GM19240 (cell line): ENCODE results near the gene PCSK9.
"Not testable (repeated sequence)": the region's sequence is repeated elsewhere in the genome, so short reads cannot be mapped to it uniquely, and the experiment has no call there.

Source experiments
- DNase-seq: peaks from one replicate; pipeline ENCODE4 v3.0.0; 2011; ENCODE audit warnings: low spot score; ENCODE audit not compliant: insufficient read length

Gene PCSK9

DNA sequence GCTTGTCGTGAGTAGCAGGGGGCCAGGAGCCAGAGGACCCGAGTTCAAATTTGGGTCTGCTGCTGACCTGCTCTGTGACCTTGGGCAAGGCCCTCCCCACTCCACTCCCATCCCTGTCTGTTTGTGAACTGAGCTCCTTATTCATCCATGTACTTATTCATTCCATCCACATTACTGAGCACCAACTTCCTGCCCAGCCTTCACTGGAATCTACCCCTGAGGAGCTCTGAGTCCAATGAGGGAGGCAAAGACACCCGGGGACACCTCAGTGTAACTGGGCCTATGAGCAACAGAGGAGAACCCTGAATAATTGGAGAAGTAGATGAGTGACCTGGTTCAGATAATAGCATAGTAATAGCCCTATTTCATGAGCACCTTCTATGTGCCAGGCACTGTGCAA is 31.7 kb upstream of the PCSK9 start:
- DNase-seq, result no peak

- DNase-seq, result no peak
Measured at GRCh38 chr1:55010194-55010886, 29.0 kb upstream of the PCSK9 start.

- DNase-seq, result no peak
Measured at GRCh38 chr1:55010887-55011217, 28.5 kb upstream of the PCSK9 start.

GRCh38 chr1:55012661-55013060 is 26.7 kb upstream of the PCSK9 start:
- DNase-seq, result no peak

DNA sequence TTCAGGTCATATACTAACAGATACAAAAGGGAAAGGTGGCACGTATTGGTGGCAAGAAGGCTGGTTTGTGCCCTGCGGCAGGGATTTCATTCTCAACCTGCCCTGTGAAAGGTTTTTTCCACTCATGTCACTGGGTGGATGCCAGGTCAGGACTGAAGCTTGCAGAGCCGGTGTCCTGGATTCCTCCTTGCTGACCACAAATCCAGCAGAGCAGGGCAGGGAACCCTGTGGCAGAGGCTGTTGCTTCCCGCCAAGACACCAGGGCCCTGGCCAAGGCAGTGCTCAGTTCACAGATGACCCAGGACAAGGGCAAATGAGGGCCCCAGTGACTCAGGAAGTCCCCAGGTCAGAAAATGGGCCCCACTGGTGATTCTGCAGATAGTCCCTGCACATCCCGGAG is 24.2 kb upstream of the PCSK9 start:
- DNase-seq, result no peak

- DNase-seq, result no peak
Measured at GRCh38 chr1:55015731-55016620, 23.4 kb upstream of the PCSK9 start.

GRCh38 chr1:55018395-55018794 is 21.0 kb upstream of the PCSK9 start:
- no peak for DNase-seq

DNA sequence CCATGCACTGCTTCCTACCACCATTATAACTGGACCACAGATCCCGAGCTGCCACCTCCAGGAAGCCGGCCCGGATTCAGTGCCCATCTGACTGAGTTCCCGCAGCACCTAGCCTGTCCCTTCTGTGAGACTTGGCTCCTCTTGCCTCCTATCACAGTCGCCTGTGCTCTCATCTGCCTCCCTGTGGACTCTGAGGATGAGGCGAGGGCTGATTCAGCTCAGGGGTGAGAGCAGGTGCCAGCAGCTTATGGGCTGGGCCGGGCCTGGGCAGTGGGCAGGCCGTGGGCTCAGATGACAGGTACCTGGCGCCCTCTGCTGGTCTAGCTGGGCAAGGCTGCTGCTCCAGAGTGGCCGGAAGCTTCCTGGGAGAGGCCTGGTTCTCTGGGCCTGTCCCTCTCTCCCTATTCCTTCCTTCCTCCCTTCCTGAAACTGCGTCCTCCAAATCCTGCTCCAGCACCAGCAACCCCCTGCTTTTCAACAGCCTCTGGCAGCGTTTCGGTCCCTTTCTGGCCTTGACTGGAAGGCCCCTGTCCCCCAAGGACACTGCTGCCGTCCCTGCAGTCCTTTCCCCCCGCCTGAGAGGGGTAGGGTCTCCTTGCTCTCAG is 17.3 kb upstream of the PCSK9 start:
- DNase-seq, result peak; percentile 77

DNA sequence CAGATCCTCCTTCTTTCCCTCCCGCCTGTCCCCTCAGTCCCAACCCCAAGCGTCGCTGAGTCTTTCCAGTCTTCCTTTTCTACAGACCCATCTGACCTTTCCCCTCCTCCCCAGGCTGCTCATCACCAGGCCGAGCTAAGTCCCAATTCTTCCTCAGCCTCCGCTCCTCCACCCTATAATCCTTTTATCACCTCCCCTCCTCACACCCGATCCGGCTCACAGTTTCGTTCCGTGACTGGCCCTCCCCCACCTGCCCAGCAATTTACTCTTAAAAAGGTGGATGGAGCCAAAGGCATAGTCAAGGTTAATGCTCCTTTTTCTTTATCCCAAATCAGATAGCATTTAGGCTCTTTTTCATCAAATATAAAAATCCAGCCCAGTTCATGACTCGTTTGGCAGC is 15.2 kb upstream of the PCSK9 start:
- not testable (repeated sequence) for DNase-seq

DNA sequence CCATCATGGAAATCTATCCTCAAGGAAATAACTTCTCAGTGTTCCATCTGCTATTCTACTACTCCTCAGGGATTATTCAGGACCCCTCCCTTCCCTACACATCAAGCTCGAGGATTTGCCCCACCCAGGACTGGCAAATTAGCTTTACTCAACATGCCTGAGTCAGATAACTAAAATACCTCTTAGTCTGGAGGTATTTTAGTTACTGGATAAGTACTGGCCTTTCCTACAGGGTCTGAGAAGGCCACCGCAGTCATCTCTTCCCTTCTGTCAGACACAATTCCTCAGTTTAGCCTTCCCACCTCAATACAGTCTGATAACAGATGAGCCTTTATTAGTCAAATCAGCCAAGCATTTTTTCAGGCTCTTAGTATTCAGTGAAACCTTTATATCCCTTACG is 12.7 kb upstream of the PCSK9 start:
- DNase-seq, result not testable (repeated sequence)

- not testable (repeated sequence) for DNase-seq
Measured at GRCh38 chr1:55031098-55031497, 8.2 kb upstream of the PCSK9 start.

DNA sequence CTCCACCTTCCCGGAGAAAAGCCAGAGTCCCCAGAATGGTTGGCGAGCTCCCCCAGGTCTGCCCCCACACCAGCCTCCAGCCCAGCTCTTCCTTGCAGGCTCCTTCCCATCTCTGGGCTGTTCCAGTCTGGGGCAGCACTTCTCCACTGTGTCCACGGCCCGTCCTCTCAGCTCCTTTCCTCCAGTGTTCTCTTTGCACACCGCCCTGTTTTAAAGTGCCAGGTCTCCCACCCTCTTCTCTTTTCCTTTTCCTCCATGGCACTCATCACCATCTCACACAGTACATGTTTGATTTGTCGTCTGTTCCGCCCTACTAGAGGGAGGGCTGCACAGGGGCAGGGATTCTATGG is 6.1 kb upstream of the PCSK9 start:
- DNase-seq, result no peak

DNA sequence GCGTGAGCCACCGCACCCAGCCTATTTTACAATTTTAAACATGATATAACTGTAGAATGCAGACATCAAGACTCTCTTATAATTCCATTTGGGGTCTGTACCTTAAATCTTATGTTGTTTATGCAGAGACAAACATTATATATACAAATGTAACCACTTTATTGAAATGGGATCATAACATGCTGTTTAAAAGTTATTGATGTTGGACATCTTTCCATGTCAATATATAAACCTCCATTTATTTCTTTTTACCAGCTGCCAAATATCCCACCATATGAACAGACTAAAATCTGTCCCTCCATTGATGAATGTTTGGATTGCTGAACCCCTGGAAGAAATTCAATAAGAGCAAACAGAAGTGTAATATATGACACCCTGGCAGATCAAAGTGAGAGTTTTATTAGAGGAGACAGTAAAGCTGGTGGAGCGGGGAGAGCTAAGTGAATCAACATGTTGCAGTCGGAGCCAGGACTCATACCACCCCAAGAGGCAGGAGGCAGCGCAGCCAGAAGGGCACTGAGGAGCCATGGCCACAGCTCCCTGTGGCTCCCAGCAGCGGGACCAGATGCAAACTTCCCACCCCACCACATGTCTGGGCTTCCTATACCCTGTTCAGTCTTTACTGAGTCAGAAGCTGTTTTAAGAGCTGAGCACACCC is 4.7 kb upstream of the PCSK9 start:
- no peak for DNase-seq

GRCh38 chr1:55035904-55036303 is 3.4 kb upstream of the PCSK9 start:
- no peak for DNase-seq

DNA sequence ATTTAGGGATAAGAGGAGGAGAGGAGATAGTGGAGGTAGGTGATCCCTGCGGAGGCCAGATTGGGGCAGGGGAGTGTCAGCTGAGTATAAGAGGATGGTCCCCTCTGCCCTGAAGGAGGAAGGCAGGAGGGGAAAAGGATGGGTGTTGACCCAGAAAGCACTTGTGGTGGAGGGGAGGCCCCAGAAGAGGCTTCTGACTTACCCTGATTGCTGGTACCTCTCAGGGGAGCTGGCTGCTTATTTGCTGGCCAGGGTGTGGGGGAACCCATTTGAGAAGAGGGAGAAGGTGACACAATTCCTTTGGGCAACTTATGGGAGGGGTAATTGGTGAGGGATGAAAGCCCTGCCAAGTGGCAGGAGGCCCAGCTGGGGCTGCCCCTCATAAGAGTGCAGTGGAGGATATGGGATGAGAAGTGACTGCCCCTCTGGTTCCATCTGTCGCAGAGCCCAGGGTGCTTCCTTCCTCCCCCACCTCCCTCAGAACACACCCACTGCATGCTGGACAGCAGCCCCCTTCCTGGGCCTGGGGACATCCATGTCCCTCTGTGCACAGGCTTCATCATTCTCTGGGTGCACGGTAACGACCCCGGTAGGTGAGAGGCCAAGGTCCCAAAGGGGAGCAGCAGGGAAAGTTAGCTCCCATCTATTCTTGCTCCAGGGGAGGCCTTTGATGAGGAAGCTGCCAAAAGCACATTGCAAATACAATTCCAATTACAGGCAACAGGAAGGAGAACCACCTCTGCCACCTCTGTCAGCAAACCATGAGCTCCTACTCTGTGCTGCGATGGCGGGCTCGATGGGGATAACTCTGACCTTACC is 1.4 kb upstream of the PCSK9 start:
- DNase-seq, result no peak

DNA sequence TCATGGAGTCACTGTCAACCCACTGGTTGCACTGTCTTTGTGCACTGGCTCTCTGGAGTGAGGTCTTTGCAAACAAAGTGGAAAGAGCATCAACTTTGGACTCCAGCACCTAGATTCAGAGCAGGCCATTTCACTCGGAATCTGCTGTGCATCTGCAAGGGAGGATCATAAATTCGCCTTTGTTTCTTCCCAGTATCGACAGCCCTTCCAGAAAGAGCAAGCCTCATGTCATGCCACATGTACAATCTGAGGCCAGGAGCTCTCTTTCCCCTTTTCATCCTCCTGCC is 853 bp upstream of the PCSK9 start:
- no peak for DNase-seq

DNA sequence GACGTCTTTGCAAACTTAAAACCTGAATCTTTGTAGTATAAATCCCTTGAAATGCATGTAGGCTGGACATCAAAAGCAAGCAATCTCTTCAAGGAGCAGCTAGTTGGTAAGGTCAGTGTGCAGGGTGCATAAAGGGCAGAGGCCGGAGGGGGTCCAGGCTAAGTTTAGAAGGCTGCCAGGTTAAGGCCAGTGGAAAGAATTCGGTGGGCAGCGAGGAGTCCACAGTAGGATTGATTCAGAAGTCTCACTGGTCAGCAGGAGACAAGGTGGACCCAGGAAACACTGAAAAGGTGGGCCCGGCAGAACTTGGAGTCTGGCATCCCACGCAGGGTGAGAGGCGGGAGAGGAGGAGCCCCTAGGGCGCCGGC is 390 bp upstream of the PCSK9 start:
- DNase-seq, result no peak

- DNase-seq, result no peak
Measured at GRCh38 chr1:55040083-55040932, 960 bp downstream of the PCSK9 start.

- no peak for DNase-seq
Measured at GRCh38 chr1:55040933-55041494, 1.7 kb downstream of the PCSK9 start.

GRCh38 chr1:55041613-55042012 is 2.3 kb downstream of the PCSK9 start:
- DNase-seq, result no peak
